Measurements from ENCODE around the gene SSTR4.

DNA sequence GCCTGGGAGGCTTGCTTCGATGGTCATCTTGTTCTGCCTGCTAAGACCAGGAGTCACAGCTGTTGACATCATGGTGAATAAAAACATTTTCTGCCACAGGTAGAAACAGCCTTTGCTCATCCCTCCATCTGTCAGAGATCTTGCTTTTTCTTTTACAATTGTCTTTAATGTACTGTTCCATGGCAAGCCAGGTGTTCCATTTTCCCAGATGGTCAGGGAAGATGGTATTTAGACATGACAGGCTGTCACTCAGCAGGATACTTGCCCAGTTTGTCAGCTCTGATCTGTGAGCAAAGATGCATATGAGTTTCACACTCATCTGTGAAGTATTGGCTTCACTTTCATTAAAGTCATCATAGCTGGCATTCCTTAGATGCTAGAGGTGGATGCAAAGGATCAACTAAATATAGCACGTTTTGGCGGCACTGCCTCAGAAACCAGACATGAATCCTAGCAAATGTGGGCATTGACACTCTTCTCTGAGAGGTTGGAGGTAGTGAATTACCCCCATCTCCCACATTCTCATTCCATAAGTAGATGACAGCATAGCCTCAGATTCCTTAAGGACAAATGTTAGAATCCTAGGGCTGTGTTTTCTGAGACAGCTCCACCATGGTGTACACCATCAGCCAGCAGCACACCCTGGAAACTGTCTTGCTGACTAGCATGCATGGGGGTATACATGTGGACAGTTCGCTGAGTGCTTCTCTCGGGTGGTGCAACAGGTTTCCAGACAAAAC, 4.2 kb downstream of the SSTR4 start:
- TF ChIP-seq POLR2A (IDR thresholded peaks at IDR 0.05; ENCODE audit: low read depth, low read length) (no peak), JUN (IDR thresholded peaks at IDR 0.05; ENCODE audit: borderline replicate concordance, insufficient read depth, insufficient read length, low read depth) (no peak), POLR2AphosphoS5 (IDR thresholded peaks at IDR 0.05; ENCODE audit: insufficient read depth, low read depth, low read length) (no peak), EZH2 (IDR thresholded peaks at IDR 0.05; ENCODE audit: borderline replicate concordance, low read depth, low read length, severe bottlenecking) (no peak), FOS (IDR thresholded peaks at IDR 0.05; ENCODE audit: borderline replicate concordance, insufficient read depth, low read length) (no peak), GATA2 (IDR thresholded peaks at IDR 0.05; ENCODE audit: insufficient read depth, insufficient read length, low read depth, low read length) (no peak)
- TF ChIP-seq, protein P1, sequence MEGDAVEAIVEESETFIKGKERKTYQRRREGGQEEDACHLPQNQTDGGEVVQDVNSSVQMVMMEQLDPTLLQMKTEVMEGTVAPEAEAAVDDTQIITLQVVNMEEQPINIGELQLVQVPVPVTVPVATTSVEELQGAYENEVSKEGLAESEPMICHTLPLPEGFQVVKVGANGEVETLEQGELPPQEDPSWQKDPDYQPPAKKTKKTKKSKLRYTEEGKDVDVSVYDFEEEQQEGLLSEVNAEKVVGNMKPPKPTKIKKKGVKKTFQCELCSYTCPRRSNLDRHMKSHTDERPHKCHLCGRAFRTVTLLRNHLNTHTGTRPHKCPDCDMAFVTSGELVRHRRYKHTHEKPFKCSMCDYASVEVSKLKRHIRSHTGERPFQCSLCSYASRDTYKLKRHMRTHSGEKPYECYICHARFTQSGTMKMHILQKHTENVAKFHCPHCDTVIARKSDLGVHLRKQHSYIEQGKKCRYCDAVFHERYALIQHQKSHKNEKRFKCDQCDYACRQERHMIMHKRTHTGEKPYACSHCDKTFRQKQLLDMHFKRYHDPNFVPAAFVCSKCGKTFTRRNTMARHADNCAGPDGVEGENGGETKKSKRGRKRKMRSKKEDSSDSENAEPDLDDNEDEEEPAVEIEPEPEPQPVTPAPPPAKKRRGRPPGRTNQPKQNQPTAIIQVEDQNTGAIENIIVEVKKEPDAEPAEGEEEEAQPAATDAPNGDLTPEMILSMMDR (IDR thresholded peaks at IDR 0.05; ENCODE audit: extremely low read depth in 1 of 2, insufficient read depth in 1 of 2, low read depth in 1 of 2, low read length in 2 of 2), result no peak
- TF ChIP-seq, protein P2, sequence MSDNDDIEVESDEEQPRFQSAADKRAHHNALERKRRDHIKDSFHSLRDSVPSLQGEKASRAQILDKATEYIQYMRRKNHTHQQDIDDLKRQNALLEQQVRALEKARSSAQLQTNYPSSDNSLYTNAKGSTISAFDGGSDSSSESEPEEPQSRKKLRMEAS (IDR thresholded peaks at IDR 0.05; ENCODE audit: insufficient read depth, insufficient read length), result no peak
